Ovary (tissue), 3 donors: ENCODE results near the gene CTIF.

Source experiments
- POLR2A ChIP-seq: fragments of 450-650 bp; IDR thresholded peaks from one replicate; pipeline ENCODE4 v1.6.1; 2017; ENCODE audit warnings: antibody characterized with exemption, mild to moderate bottlenecking, moderate library complexity
- TF ChIP-seq, protein P1 (sequence below), 3 donors: fragments of 450-650 bp in 2 of 3; fragments of 200-600 bp in 1 of 3; IDR thresholded peaks; one replicate each; pipeline versions ENCODE4 v1.5.1 to v1.8.0; 2016 to 2022; ENCODE audit warnings: antibody characterized with exemption in 3 of 3, mild to moderate bottlenecking in 1 of 3
- donor health status: DM: no; HTN: no; CAD: no.

DNA sequence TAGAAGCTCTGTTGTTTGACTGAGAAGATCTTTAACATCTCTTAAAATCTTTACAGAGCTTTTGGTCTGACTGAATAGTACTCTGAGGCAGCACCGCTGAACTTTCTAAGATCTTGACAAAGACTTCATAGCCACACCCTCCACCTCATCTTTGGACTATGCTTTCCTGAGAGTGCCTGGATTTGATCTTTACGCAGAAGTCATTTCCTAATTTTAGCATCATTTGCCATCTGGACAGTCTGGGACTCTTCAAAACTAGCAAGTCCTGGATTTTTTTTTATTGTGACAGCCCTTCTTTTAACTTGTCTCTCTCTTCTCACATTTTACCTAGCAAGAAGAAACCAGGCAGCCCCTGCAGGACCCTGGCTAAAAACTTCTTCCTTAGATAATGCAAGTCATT is 188.8 kb downstream of the CTIF start:
- TF ChIP-seq, protein P1, sequence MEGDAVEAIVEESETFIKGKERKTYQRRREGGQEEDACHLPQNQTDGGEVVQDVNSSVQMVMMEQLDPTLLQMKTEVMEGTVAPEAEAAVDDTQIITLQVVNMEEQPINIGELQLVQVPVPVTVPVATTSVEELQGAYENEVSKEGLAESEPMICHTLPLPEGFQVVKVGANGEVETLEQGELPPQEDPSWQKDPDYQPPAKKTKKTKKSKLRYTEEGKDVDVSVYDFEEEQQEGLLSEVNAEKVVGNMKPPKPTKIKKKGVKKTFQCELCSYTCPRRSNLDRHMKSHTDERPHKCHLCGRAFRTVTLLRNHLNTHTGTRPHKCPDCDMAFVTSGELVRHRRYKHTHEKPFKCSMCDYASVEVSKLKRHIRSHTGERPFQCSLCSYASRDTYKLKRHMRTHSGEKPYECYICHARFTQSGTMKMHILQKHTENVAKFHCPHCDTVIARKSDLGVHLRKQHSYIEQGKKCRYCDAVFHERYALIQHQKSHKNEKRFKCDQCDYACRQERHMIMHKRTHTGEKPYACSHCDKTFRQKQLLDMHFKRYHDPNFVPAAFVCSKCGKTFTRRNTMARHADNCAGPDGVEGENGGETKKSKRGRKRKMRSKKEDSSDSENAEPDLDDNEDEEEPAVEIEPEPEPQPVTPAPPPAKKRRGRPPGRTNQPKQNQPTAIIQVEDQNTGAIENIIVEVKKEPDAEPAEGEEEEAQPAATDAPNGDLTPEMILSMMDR (IDR thresholded peaks at IDR 0.05) = no peak
- TF ChIP-seq POLR2A = no peak
